Right atrium auricular region (tissue), 2 donors: ENCODE data around the gene FZD7. TPM values are rescaled to one million over a fixed set of nuclear protein-coding genes. Genes with fewer than 3 reads are reported as not detected.

Source experiments
- DNase-seq: peaks from one replicate; pipeline ENCODE4 v3.0.0-alpha.2; 2019; ENCODE audit warnings: low spot score
- H3K27ac ChIP-seq, 2 donors: fragments of 200-600 bp; sonication (generic); 1 replicate in 1 of 2; 2 replicates in 1 of 2; pipeline ENCODE4 v1.5.1; 2016 to 2019
- H3K27me3 ChIP-seq, 2 donors: fragments of 200-600 bp; sonication (generic); one replicate each; pipeline versions ENCODE4 v1.5.1 to v1.6.0; 2017 to 2019
- H3K36me3 ChIP-seq: fragments of 200-600 bp; sonication (generic); one replicate; pipeline ENCODE4 v1.5.1; 2016
- H3K4me1 ChIP-seq, 2 donors: fragments of 200-600 bp; sonication (generic); one replicate each; pipeline versions ENCODE4 v1.5.1 to v1.6.0; 2017 to 2019
- H3K4me3 ChIP-seq, 2 donors: fragments of 200-600 bp; sonication (generic); 1 replicate in 1 of 2; 2 replicates in 1 of 2; pipeline ENCODE4 v1.5.1; 2017 to 2019; ENCODE audit warnings: mild to moderate bottlenecking in 1 of 2, moderate library complexity in 1 of 2
- H3K9me3 ChIP-seq, 2 donors: fragments of 200-600 bp; sonication (generic); one replicate each; pipeline ENCODE4 v1.5.1; 2019
- CTCF ChIP-seq, 2 donors: fragments of 200-600 bp; sonication (generic); IDR thresholded peaks; one replicate each; pipeline ENCODE4 v1.5.1; 2019; ENCODE audit warnings: antibody characterized with exemption in 2 of 2
- total RNA-seq, 2 donors: library from RNA; depleted of rRNA; stranded (reverse); fragments of >200 nt; gene quantifications; one replicate each; pipeline ENCODE4 v1.1.0, GENCODE V29; 2016

FZD7 gene
- total RNA-seq: 10 to 100 TPM; 14.1 to 24.5 TPM

- Histone ChIP-seq H3K27ac (peak within 1 kb of the TSS; percentile 91 to 97), H3K9me3 (no peaks in the 10 kb centered on the region), H3K36me3 (no peaks in the 10 kb centered on the region), H3K4me1 (peaks cover 0 to 35% of the 10 kb centered on the region in 2 donors), H3K4me3 (peak within 1 kb of the TSS; percentile 63 to 66), H3K27me3 (no peaks in the 10 kb centered on the region)
- peak in 1 of 2 donors; percentile 26 for TF ChIP-seq CTCF (IDR thresholded peaks at IDR 0.05)
- DNase-seq: peak; percentile 91
Measured at GRCh38 chr2:202033317-202034248, at the start of gene FZD7. FZD7 (plus strand) TSS chr2:202033855; CDS start chr2:202034648, 793 bp downstream.

DNA sequence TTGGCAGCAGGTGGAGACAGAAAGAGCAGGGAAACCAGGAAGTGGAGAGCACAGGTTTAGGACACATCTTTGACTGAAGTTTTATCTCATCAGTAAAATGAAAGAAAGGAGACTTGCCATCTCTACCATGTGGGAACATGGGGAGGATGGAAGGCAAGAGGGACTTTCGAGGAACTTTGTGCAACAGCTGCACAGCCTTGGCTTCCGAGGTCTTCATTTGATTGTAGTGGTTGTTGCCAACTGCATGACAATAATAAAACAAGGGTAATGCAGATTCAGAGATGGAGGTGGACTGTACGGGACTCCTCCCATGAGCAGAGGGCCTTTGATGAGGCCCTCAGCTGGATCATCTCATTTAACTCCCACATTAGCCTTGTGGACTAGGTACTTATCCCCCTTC lies 49.3 kb upstream of the FZD7 start:
- H3K36me3 ChIP-seq: no peaks in the 10 kb centered on the region
- no peaks in the 10 kb centered on the region for H3K9me3 ChIP-seq
- no peak for TF ChIP-seq CTCF (IDR thresholded peaks at IDR 0.05)
- DNase-seq: no peak
- H3K4me1 ChIP-seq: peaks cover 0 to 6% of the 10 kb centered on the region in 2 donors
- H3K27me3 ChIP-seq: no peaks in the 10 kb centered on the region
- H3K4me3 ChIP-seq: no peak overlapping the region
- H3K27ac ChIP-seq: no peak overlapping the region

DNA sequence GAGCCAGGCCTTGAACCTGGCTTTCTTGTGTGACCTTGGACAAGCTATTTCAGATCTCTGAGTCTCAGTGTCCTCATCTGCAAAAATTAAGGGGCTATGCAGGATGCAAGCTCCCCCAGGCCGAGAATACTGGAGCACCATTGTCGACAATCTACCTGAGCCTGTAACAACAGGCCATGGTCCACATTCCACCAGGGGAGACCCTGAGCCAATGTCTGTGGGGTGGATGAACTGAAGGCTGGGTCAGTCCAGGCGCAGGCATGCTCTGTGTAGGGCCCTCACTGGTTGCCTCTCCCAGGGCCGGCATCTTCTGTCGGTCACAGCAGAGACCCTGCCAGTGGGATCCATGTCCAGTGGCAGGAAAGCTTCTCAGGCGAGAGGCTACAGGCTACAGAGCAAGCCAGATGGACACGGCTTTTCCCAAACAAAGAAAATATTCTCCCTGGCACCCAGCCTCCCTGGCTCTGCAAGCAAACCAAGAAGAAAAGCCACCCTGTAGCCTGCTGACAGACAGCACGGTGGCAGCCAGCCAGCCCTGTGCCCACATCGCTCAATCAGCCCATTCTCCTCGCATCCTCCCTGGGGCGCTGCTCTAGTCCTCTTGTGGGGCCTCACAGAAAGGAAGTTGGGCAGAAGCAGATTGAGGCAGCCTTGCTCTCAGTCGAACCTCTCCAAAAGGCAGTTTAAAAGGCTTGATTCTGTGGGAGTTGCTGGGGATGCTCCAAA lies 48.7 kb upstream of the FZD7 start:
- Histone ChIP-seq H3K27ac (no peak overlapping the region), H3K27me3 (no peaks in the 10 kb centered on the region), H3K9me3 (no peaks in the 10 kb centered on the region), H3K4me1 (peaks cover 0 to 6% of the 10 kb centered on the region in 2 donors), H3K36me3 (no peaks in the 10 kb centered on the region), H3K4me3 (no peak overlapping the region)
- DNase-seq: no peak
- no peak for TF ChIP-seq CTCF (IDR thresholded peaks at IDR 0.05)

DNA sequence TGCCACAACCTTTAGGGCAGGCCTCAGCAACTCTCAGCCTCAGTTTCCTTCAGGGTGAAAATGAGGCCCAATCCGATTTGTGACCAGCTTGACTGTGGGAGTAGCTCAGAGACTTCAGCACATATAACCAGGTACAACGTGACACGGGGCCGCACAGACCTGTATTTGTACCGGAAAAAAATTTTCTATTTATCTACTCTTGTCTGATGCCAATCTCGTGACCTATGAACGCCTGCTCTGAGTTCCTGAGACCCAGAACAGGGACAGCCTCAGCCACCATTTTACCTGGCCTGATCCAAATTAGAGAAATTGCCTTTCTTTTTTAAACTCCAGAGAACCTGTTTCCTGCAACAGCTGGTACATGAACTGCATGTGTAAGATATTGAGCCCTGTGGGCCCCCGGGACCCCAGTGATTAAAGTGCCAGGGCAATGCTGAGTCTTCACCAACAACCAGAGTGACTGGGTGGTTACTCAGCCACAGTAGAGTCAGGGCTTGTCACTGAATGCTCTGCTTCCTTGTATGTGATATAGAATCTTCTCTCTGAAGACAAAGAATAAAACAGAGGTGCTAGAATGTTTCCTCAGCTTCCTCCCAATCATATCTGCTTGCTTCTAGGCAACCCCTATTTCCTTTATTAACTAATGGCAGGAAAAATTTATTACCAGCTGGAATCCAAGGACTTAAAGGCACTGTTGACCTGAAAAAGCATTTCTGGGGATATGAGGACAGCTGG lies 47.8 kb upstream of the FZD7 start:
- TF ChIP-seq CTCF (IDR thresholded peaks at IDR 0.05): no peak

DNA sequence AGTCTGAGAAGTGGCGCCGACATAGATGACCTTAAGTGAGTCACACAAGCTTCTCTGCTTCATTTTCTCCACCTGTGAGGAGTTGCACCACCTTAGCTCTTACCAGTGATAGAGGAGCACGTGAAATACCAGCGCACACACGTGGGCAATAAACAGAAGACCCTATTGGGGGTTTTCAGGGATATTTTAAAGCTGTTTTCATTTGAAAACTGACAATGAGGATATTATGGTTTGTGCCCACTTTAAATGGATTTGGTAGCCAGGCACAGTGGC lies 47.3 kb upstream of the FZD7 start:
- Histone ChIP-seq H3K4me1 (peaks cover 0 to 6% of the 10 kb centered on the region in 2 donors), H3K27ac (no peak overlapping the region), H3K9me3 (no peaks in the 10 kb centered on the region), H3K36me3 (no peaks in the 10 kb centered on the region), H3K4me3 (no peak overlapping the region), H3K27me3 (no peaks in the 10 kb centered on the region)
- no peak for TF ChIP-seq CTCF (IDR thresholded peaks at IDR 0.05)
- DNase-seq: no peak

More for the DNA sequence above, 47.8 kb upstream of the FZD7 start:
- peaks cover 0 to 6% of the 10 kb centered on the region in 2 donors for H3K4me1 ChIP-seq
- no peaks in the 10 kb centered on the region for H3K36me3 ChIP-seq
- H3K27me3 ChIP-seq: no peaks in the 10 kb centered on the region
- DNase-seq: no peak
- H3K4me3 ChIP-seq: no peak overlapping the region
- no peak overlapping the region for H3K27ac ChIP-seq
- H3K9me3 ChIP-seq: no peaks in the 10 kb centered on the region
